Neutrophil (primary cell): Measurements from ENCODE around the gene TIGD6.
"Not testable (repeated sequence)": the region's sequence is repeated elsewhere in the genome, so short reads cannot be mapped to it uniquely, and the experiment has no call there.

Experiments
- H3K27ac ChIP-seq: fragments of 200-600 bp; sonication (generic); 2 replicates; pipeline ENCODE4 v1.5.1; 2016; ENCODE audit warnings: mild to moderate bottlenecking, moderate library complexity
- H3K27me3 ChIP-seq: fragments of 200-600 bp; sonication (generic); 2 replicates; pipeline ENCODE4 v1.6.0; 2016; ENCODE audit warnings: mild to moderate bottlenecking
- H3K36me3 ChIP-seq: fragments of 200-600 bp; sonication (generic); 2 replicates; pipeline ENCODE4 v1.5.1; 2017
- H3K4me1 ChIP-seq, 2 experiments: fragments of 200-600 bp in 1 of 2; sonication (generic) in 1 of 2; 1 replicate in 1 of 2; 2 replicates in 1 of 2; pipeline versions ENCODE4 v1.5.1 to v1.6.1; 2013 to 2016; ENCODE audit warnings: low read depth in 1 of 2, low read length in 1 of 2, mild to moderate bottlenecking in 1 of 2, moderate library complexity in 1 of 2; ENCODE audit not compliant: control insufficient read depth in 1 of 2, insufficient read depth in 1 of 2
- H3K4me3 ChIP-seq, 2 experiments: fragments of 200-600 bp in 1 of 2; sonication (generic) in 1 of 2; 1 replicate in 1 of 2; 2 replicates in 1 of 2; pipeline ENCODE4 v1.5.1; 2013 to 2016; ENCODE audit warnings: low read depth in 1 of 2, low read length in 1 of 2, mild to moderate bottlenecking in 1 of 2, moderate library complexity in 1 of 2
- H3K9me3 ChIP-seq: fragments of 200-600 bp; sonication (generic); 2 replicates; pipeline ENCODE4 v1.5.1; 2016
- CTCF ChIP-seq: fragments of 200-600 bp; sonication (generic); IDR thresholded peaks from 2 replicates; pipeline ENCODE4 v1.5.1; 2016; ENCODE audit warnings: antibody characterized with exemption

The TIGD6 gene

GRCh38 chr5:149946118-149946517 lies 54.3 kb downstream of the TIGD6 start:
- no peak overlapping the region for H3K27ac ChIP-seq
- H3K4me1 ChIP-seq = peaks cover 2 to 3% of the 10 kb centered on the region in 2 experiments
- H3K9me3 ChIP-seq = no peaks in the 10 kb centered on the region
- H3K27me3 ChIP-seq = no peaks in the 10 kb centered on the region
- TF ChIP-seq CTCF = no peak
- H3K36me3 ChIP-seq = no peaks in the 10 kb centered on the region
- no peak overlapping the region for H3K4me3 ChIP-seq

GRCh38 chr5:149944666-149945065 lies 55.8 kb downstream of the TIGD6 start, which contains the start of gene PDE6A:
Gene PDE6A, minus strand, starts transcription at chr5:149944793. Its CDS starts 120 bp downstream, at chr5:149944673.
- Histone ChIP-seq H3K9me3 (no peaks in the 10 kb centered on the region), H3K4me1 (peaks cover 17% of the 10 kb centered on the region in 2 experiments), H3K36me3 (no peaks in the 10 kb centered on the region), H3K27ac (no peak within 1 kb of the TSS), H3K4me3 (no peak within 1 kb of the TSS), H3K27me3 (no peaks in the 10 kb centered on the region)
- no peak for TF ChIP-seq CTCF

- H3K27ac ChIP-seq, H3K4me3 ChIP-seq, H3K27me3 ChIP-seq, H3K36me3 ChIP-seq, H3K9me3 ChIP-seq: not testable (repeated sequence)
- peaks cover 30% of the 10 kb centered on the region in 2 experiments for H3K4me1 ChIP-seq
Observed at GRCh38 chr5:149943177-149943949, 57.1 kb downstream of the TIGD6 start.
